GM12891 (cell line): ENCODE results near the gene TCEA2.

Experiments
- DNase-seq: peaks from one replicate; pipeline ENCODE4 v3.0.0; 2011; ENCODE audit warnings: low spot score; ENCODE audit not compliant: insufficient read length
- FAIRE-seq: peaks from 2 replicates; lab custom pipeline; 2011; peaks lifted over from hg19 to GRCh38; lab: Jason Lieb, UNC
- PAX5 ChIP-seq: IDR thresholded peaks from 2 replicates; pipeline ENCODE4 v1.6.1; 2011; ENCODE audit warnings: low read length, moderate library complexity, mild to moderate bottlenecking; ENCODE audit not compliant: insufficient read depth, severe bottlenecking
- POLR2A ChIP-seq: IDR thresholded peaks from 2 replicates; pipeline ENCODE4 v1.6.1; 2011; ENCODE audit warnings: low read depth, low read length, control low read depth
- POLR2AphosphoS5 ChIP-seq: IDR thresholded peaks from 2 replicates; pipeline ENCODE4 v1.6.1; 2011; ENCODE audit warnings: low read depth, low read length, control low read depth
- POU2F2 ChIP-seq: IDR thresholded peaks from 2 replicates; pipeline ENCODE4 v1.6.1; 2011; ENCODE audit warnings: low read depth, mild to moderate bottlenecking, control low read depth, low read length, moderate library complexity
- SPI1 ChIP-seq: IDR thresholded peaks from 2 replicates; pipeline ENCODE4 v1.6.1; 2011; ENCODE audit warnings: low read depth, low read length, control low read depth
- TAF1 ChIP-seq: IDR thresholded peaks from 2 replicates; pipeline ENCODE4 v1.6.1; 2011; ENCODE audit warnings: low read depth, low read length, control low read depth

TCEA2 gene

DNA sequence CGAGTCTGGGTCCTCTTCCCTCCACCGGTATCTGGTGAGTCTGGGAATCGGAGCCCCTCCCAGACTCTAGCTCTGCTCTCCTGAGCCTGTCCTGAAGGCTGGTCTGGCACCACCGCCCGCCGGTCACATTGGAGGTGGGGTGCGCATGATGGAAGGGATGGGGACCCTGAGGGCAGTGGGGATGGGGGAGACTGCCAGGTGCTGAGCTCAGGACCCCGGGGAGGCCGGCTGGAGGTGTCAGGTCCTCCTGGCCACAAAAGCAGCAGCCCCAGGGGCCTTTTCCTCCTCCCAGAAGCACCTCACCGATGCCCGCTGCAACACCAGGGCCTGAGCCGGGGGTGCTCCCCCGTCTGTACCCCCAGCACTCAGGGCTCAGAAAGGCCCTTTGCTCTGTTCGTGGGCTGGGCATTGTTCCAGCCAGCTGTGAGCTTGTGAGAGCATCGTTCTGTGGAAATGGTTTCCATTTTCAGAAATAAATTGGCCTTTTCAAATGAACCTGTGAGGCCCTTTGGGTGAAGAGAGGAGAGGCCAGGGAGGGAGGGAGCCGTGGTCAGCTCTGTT is 46.9 kb downstream of the TCEA2 start:
- DNase-seq (no peak), FAIRE-seq (no peak)
- TF ChIP-seq SPI1 (no peak), POLR2A (no peak), TAF1 (no peak), POU2F2 (no peak), POLR2AphosphoS5 (no peak), PAX5 (no peak)

DNA sequence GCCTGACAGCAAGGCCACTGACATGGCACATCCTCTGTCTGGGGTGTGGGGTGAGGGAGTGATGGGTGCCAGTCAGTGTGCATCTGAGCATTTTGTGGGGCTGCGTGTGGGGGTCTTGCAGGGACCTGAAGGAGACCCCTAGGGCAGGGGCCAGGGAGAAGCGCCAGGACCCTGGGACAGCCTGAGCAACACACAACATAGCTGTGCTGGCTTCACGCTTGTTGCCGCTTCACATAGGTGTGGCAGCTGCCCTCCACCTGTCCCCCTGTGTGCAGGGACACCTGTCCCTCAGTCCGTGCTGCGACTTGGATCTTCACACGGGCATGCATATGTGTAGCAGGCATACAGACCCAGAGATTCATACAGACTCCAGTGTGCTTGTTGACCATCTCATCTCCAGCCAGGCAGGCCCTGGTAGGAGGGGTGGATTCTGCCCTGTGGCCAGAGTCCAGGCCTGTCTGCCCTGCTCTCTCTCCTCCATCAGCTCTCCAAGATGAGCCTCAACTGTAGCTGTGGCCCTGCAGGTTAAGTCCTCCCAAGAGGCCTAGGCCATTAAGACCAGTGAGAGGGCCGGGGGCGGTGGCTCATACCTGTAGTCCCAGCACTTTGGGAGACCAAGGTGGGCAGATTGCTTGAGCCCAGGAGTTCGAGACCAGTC is 47.5 kb downstream of the TCEA2 start:
- no peak for DNase-seq
- no peak for FAIRE-seq
- TF ChIP-seq POLR2AphosphoS5 (no peak), PAX5 (no peak), TAF1 (no peak), POU2F2 (no peak)

DNA sequence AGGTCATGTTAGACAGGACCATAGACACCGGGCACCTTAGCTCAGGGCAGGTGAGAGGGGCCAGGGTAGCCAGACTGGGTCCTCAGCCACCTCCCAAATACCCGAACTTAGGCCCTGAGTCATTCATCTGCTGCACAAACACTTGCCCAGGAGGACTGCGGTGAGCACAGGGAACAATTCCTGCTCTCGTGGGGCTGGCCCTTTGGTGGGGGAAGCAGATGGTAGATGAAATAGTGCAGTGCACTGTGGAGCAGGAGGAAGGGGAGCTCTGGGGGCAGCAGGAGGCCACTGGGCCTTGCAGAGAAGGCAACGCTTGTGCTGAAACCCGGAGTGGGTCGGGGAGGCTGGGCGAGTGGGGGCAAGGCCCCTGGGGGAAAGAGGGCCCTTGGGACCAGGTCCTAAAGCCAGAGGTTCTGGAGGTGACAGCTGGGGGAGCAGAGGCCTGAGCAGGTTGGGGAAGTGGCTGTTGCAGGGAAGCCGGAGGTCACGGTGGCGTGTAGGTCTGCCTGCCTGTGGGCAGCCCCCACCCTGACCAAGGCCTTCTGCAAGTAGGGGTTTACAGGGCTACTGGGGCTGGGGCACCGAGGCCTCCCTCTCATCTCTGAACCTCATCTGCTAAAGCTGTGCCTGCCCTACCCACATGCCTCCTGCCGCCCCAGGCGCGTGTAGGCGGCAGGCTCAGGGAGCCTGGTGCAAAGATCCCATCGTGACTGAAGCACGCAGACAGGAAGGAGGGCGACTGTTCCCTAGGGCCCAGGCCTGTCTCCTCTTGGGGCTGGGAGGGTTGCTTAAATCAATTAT is 49.0 kb downstream of the TCEA2 start:
- FAIRE-seq (peak; percentile 38), DNase-seq (no peak)
- TF ChIP-seq POLR2A, result no peak
- TF ChIP-seq SPI1, result no peak
- no peak for TF ChIP-seq POU2F2
- no peak for TF ChIP-seq PAX5
- no peak for TF ChIP-seq TAF1
- no peak for TF ChIP-seq POLR2AphosphoS5

DNA sequence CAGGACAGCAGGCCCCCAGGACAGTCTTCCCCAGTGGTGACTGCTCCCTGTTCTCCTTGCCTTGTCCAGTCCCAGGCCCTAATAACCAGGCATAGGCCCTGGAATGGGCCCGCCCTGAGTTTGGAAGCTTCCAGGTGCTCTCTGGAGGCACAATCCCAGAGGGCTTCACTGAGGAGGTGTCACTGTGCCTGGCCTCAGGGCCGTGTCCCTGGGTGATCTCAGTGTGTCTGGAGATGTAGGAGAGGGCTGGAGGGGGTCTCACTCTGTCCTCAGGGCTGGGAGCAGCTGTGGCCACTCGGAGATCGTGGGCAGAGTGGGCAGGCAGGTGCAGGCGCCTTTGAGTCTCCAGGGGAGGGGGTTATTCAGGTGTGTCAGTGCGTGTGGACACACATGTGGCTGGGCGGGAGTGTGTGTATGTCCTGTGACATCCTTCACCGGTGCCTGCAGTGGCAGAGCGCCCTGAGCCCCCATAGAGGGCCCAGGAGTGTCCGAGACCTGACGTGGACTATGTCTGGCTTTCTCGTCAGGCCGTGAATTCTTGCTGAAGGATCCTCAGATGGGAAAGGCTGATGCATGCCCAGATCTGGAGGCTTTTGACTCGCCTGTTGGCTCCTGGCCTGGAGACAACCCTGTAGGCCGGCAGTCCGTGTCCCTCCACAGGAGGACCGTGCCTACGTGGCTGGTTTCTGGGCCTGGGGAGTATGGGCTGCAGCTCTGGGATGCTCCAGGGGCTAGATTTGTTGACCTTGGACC is 49.9 kb downstream of the TCEA2 start:
- TF ChIP-seq POLR2AphosphoS5 (no peak), SPI1 (no peak), POLR2A (no peak), PAX5 (no peak), TAF1 (no peak), POU2F2 (no peak)
- DNase-seq, result no peak
- FAIRE-seq, result no peak

DNA sequence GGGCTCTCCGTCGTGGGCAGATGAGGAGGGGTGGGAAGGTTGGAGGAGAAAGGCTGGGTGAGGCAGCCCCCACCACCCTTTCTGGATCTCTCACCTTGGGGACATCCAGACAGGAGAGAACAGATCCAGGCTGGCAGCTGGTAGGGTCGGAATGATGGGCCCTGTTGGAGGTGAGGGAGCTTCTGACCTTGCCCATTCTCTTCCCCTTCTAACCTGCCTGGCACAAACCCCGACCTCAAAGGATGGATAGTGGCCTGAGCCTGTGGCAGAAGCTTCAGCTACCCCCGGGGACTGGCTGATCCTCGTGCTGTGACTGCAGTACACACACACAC is 50.4 kb downstream of the TCEA2 start:
- TF ChIP-seq POLR2A (no peak), SPI1 (no peak)
- FAIRE-seq, result no peak
- DNase-seq, result no peak

DNA sequence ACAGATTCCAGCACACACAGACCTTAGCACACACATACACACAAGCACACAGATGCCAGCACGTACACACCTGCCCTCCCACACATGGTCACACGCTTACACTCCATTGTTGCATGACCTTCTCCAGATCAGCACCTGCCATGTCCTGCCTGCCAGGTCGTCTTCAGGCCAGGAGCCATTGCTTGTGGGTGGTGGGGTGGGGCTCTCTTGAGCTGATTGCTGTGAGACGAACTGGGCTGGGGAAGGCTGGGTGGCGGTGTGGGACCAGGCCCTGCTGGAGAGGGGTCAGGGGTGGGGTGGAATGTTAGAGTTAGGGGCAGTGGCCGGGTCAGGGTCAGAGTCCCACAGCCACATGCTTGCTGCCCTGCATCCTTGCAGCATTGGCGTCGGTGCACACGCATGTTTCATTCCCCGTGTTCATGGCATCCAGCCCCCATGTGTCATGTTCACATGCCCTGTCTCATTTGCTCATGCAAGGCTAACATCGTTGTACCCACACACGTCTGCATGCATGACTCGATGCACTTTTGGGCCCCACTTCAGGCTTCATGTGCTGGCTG is 50.9 kb downstream of the TCEA2 start:
- no peak for DNase-seq
- no peak for FAIRE-seq
- TF ChIP-seq POU2F2, result no peak
- TF ChIP-seq SPI1, result no peak
- no peak for TF ChIP-seq TAF1
- no peak for TF ChIP-seq POLR2AphosphoS5
- TF ChIP-seq PAX5, result no peak
- TF ChIP-seq POLR2A, result no peak

DNA sequence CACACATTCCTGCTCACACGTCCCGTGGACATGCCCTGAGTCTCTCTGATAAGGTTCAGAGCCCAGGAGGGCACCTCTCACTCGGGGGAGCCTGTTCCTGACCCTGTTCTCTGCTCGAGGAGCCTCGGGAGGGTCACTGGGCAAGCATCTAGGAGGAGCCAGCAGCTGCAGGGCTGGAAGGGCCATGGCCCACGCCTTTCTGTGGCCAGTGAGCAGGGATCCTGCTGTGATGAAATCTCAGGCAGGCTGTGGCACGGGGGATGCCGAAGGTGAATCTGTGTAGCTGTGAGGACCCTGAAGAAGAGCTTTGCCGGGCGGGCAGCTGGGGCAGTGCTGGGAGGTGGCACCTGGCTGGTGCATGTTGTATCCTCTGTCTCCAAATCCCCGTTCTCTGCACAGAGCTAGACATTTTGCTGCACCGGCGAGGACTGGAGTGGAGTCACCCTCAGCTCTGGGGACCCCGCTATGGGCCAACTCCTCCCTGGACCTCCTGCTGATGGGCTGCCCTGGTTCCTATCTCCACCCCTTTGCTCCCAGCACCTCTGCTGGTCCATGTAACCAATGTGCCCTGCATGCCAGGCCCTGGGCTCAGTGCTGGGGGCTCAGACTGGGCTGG is 51.5 kb downstream of the TCEA2 start:
- FAIRE-seq (no peak), DNase-seq (no peak)
- no peak for TF ChIP-seq TAF1
- no peak for TF ChIP-seq POU2F2
- no peak for TF ChIP-seq SPI1
- no peak for TF ChIP-seq POLR2A

DNA sequence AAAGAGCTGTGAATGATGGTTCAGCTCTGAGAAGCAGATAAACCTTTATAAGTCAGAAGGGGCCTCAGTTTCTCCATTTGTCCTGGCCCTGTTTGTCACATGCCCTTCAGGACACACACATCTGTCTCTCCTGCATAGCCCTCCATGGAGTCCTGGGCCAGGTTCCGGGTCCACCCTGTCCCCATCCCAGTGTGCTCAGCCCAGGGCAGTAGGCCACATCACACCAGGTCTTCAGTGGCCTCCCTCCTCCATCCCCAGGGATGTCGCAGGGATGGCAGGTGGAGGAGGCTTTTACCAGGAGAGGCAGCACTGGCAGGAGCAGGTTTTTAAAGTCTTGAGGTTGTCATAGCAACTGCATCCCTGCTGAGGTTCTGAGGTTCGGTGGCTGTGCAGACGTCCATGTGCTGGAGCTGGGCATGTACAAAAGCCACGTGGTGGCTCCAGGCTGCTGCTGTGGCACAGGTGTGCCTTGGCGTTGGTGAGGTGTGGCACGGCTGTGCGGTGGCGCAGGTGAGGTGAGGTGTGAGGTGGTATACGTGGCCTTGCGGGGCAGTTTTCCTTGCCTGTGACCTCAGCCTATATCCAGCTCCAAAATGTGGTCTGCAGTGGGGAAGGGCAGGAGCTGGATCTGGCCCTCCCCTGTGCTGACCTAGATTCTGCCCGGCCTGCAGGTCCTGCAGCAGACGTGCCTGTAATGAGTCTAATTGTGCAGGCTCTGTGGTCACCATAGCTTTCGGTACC is 52.3 kb downstream of the TCEA2 start:
- no peak for TF ChIP-seq PAX5
- no peak for TF ChIP-seq POLR2AphosphoS5
- TF ChIP-seq POU2F2, result no peak
- no peak for TF ChIP-seq POLR2A
- DNase-seq, result no peak
- FAIRE-seq, result no peak
